ENCODE measurements around the gene SECISBP2L. TPM values are rescaled to one million over a fixed set of nuclear protein-coding genes. Genes with fewer than 3 reads are reported as not detected.
"Not testable (repeated sequence)": the region's sequence is repeated elsewhere in the genome, so short reads cannot be mapped to it uniquely, and the experiment has no call there.

The SECISBP2L gene
- 10 to 100 TPM in 11 of 12 donors, not detected in 1; 24.8 to 43.8 (median 33.7) TPM for polyA plus RNA-seq (ENCODE audit: insufficient read length in 12 of 12)
- long read RNA-seq, donor 1, partial matches to known transcripts, result 15 of 19 reads
- long read RNA-seq, donor 1, other reads (novel, unspliced or antisense), result 0 of 19 reads
- long read RNA-seq, donor 2, result 0 reads
- long read RNA-seq, donor 3, partial matches to known transcripts, result 0 of 1 reads
- long read RNA-seq, donor 3, other reads (novel, unspliced or antisense), result 0 of 1 reads
- long read RNA-seq, donor 4, result 0 reads
- long read RNA-seq, donor 5, full-length matches to known transcripts, result 4 of 4 reads
- long read RNA-seq, donor 5, partial matches to known transcripts, result 0 of 4 reads
- long read RNA-seq, donor 5, other reads (novel, unspliced or antisense), result 0 of 4 reads
- long read RNA-seq, donor 6, result 0 reads
- long read RNA-seq, donor 7, result 0 reads
- long read RNA-seq, donor 8, full-length matches to known transcripts, result 3 of 3 reads
- long read RNA-seq, donor 8, partial matches to known transcripts, result 0 of 3 reads
- long read RNA-seq, donor 8, other reads (novel, unspliced or antisense), result 0 of 3 reads
- long read RNA-seq, donor 9, partial matches to known transcripts, result 0 of 2 reads
- long read RNA-seq, donor 9, other reads (novel, unspliced or antisense), result 0 of 2 reads
- long read RNA-seq, donor 10, partial matches to known transcripts, result 0 of 2 reads
- long read RNA-seq, donor 10, other reads (novel, unspliced or antisense), result 0 of 2 reads
- long read RNA-seq, donor 11, full-length matches to known transcripts, result 2 of 8 reads
- long read RNA-seq, donor 11, partial matches to known transcripts, result 6 of 8 reads
- long read RNA-seq, donor 11, other reads (novel, unspliced or antisense), result 0 of 8 reads

- DNase-seq, result peak; percentile 97
Measured at GRCh38 chr15:49046220-49047102, at the start of gene SECISBP2L. Gene SECISBP2L, minus strand, starts transcription at chr15:49046446. Its CDS starts 147 bp downstream, at chr15:49046299.

DNA sequence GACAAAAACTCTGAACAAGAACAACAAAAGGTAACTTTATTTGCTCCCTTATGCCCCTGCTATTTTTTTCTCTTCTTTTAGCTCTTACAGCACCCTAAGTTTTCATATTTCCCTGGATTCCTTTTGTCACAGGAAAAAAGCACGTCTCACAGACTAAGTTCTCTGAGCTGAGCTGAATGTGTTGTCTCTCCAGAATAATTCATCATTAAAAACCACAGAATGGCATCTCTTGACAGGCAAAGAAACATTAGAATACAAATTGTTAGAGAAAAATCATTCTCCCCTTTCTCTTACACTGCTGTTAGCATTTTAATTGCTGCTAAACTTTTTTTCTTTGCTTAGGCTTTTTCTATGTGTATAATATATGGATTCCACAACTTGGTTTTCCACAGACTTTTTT is 48.7 kb upstream of the SECISBP2L start:
- no peak for DNase-seq

GRCh38 chr15:49093252-49094105 is 47.2 kb upstream of the SECISBP2L start:
- no peak for DNase-seq

DNA sequence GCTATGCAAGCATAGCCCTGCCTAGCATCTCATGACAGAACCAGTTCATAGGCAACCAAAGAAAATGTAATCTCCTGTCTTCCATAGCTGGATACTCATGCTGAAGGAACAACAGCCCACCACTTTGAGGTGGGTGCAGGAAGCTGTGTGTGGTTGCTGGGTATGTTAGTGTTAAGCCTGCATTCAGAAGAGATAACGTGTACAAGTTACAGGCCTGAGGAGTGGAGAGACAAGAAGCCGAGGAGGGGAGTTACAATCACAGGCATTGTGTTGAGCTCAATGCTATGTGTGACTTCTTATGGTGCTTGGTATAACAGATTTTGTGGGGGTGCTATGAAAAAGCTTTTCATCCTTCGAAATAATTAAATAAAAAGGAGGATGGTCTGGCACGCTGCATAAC is 42.8 kb upstream of the SECISBP2L start:
- no peak for DNase-seq

DNA sequence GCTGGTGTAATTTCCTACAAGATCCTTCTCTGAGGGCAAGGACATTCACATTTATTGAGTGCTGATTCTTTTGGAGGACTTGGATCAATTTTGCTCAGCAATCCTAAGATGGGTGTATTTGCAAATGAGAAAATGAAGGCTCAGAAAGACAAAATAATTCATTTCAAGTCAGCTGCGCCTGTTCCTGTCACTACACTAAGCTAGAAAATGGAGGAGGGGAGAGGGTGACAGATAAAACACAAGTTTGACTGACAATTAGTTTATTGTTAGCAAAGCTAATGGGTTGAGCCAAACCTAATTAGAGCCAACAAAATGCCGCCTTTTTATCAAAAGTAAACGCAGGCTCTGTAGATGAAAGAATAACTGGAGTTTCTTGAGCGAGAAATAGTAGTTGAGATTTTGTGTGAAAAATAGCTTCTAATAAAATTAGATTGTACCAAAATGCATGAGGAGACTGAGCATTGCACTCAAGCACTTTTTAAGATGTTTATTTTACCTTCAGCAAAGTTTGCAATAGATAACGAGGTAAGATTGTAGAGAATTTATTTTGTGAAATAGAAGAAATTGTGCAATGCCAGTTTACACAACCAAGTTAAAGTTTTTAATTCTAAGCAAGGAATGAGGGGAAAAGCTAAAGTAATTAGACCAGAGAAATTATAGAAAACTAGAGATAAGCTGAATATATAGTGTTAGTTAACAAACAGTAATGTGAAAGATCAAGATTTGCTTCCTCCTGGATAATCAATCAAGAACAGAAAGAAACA is 39.6 kb upstream of the SECISBP2L start:
- no peak for DNase-seq

DNA sequence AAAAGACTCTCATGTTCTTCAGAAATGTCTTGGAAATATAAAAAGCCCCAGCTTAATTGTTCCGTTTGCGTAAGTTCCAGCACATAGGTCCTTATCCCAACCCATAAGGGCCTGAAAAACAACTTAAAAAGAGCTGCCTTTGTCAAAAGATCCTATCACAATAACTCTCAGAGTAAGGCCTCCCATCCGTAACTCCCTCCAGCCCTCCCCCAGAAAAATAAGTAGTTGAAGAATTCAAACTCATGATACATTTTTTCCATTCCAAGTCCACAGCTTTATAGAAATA is 38.0 kb upstream of the SECISBP2L start:
- no peak for DNase-seq

DNA sequence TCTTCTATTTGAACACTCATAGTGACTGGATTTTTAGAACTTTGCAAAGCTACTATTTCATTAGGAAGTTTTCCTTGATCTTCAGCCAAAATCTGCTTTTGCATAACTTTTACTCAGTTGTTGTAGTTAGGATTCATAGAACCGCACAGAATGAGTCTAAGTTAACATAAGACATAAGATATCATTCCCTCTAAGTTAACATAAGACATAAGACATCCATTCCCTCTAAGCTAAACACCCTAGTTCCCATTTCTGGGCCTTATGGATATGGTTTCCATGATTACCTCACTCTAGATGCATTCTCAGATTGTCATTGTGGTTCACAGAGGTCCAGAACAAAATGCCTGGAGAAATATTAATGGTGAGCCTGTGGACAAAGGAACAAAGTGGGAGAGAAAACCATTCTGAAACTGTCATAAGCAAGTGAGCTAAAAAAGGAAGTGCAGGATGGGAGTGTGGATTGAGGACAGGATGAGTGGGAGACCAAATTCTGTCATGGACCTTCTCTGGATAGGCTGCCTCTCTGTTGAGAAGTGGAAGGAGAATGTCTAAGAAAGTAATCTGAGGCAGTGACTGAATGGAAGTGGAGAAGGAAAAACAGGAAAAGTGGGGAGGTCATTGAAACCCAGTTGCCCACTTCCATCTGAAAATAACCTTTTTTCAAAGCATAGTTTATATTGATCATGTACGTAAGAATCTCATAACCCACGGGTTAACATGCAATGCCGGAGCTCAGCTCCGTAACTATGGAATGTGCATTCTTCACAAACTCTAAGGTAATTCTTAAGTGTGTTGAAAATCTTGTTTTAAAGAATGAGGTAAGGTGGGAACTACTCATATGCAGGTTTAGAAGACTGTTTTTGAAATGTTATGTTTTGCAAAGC is 37.4 kb upstream of the SECISBP2L start:
- DNase-seq, result no peak

GRCh38 chr15:49082960-49083359 is 36.7 kb upstream of the SECISBP2L start:
- no peak for DNase-seq

- DNase-seq, result no peak
Measured at GRCh38 chr15:49079340-49080039, 33.2 kb upstream of the SECISBP2L start.

DNA sequence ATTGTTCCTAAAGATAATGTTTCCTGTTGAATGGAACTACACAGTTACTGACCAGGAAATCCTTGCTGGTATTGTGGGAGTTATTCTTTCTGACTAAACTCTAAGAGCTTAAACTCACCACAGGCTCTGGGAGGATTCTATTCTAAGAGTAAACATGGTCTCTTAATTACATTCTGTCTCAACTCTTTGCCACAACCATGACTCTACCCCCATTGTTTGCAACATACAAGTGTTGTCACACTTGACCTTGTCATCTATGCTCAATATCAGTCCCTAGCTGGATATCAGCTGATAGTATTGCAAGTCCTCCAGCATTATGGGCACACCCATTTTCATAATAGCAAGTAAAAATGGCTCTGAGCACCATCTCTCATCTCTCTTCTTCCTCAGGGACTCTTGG is 29.6 kb upstream of the SECISBP2L start:
- no peak for DNase-seq

DNA sequence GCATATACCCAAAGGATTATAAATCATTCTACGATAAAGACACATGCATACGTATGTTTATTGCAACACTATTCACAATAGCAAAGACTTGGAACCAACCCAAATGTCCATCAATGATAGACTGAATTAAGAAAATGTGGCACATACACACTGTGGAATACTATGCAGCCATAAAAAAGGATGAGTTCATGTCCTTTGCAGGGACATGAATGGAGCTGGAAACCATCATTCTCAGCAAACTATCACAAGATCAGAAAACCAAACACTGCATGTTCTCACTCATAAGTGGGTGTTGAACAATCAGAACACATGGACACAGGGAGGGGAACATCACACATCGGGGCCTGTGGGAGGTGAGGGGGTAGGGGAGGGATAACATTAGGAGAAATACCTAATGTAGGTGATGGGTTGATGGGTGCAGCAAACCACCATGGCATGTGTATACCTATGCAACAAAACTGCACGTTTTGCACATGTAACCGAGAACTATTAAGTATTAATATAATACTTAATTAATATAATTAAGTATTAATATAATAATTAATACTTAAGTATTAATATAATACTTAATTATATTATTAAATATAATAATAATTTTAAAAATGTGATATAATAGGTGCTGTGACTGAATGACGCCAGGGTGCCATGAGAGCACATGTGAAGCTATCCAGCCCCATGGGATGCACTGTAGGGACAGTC is 28.5 kb upstream of the SECISBP2L start:
- DNase-seq, result not testable (repeated sequence)

- DNase-seq, result no peak
Measured at GRCh38 chr15:49066372-49066771, 20.1 kb upstream of the SECISBP2L start.

DNA sequence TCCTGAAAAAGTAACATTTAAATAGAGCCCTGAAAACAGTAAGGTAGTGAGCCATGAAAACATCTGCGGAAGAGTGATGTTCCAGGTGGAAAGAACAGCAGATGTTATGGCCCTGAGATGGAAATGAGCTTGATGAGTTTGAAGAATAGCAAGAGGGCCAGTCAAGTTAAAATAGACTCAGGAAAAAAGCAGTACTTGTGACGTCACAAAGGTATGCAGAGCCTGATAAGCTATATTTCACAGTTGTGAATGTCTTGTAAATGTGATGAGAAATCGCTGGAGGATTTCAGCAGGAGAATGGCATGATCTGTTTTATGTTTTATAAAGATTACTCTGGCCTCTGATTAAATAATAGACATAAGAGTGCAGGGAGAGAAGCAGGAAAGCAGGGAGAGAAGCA is 18.6 kb upstream of the SECISBP2L start:
- DNase-seq, result no peak

DNA sequence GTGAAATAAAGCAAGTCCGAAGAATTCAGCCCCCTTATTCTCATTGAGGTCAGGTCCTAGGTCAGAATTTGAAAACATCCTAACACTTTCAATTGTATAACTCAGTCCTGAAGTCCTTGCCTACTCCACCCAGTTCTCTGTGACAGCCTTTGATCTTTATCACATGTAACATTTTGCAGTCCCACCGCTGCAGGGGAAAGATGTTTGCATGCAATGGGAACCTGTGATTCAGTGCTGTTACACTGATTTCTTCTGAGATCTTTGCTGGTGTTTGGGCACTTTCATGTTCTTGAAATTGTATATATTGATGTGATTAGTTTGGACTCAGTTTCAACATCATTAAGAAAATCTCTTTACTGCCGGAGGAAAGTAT is 18.0 kb upstream of the SECISBP2L start:
- DNase-seq, result no peak

DNA sequence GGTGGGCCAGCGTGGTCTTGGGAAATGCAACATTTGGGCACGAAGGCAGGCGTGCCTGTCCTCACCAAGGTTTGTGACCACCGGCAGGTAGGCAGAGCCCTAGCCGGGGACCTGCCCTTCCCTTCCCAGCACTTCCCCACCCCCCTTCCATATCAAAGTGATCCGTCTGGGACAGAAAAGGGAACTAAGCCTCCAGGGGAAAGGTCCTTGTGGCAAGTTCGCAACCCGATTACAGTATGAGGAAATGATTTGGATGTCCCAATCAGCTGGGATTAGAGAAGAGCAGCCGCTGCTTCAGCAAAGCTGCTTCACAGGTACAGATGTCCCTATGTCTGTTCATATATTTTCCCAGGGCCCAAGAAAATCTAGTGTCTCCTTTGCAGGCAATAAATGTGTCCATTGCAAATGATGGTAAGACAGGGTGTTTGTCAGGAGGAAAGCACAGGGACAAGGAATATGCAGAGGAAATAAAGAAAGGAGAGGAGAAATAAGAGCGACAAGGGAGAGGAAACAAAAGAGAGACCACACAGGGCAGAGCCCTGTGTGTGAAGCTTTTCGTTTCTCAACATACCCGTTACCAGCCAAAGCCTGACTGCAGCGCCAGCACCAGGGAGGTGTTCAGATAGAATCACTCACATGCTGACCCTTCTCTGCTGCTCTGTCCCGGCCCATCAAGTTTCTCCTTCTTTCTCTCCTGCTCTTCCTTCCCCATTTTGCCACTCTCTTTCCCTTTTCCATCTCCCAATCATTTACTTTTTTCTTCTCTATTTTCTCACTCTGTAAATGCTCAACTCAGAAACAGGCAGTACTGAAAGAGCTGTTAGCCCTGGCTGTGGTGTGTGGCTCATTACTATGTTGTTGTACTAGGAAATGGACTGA is 17.4 kb upstream of the SECISBP2L start:
- DNase-seq, result no peak

GRCh38 chr15:49062900-49063299 is 16.7 kb upstream of the SECISBP2L start:
- DNase-seq, result no peak
